ENCODE data around the gene ARL3.
"Not testable (repeated sequence)": the region's sequence is repeated elsewhere in the genome, so short reads cannot be mapped to it uniquely, and the experiment has no call there.

The ARL3 gene

DNA sequence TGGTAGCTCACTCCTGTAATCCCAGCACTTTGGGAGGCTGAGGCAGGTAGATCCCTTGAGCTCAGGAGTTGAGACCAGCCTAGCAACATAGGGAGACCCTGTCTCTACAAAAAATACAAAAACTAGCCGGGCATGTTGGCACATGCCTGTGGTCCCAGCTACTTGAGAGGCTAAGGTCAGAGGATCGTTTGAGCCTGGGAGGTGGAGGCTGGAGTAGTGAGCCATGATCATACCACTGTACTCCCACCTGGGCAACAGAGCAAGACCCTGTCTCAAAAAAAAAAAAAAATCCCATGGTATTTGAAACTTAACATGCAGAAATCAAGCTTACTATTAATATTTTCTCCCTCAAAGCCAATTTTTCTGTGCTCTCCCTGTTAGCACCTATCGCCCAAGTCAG, 6.1 kb upstream of the ARL3 start:
- TF ChIP-seq, protein P1, sequence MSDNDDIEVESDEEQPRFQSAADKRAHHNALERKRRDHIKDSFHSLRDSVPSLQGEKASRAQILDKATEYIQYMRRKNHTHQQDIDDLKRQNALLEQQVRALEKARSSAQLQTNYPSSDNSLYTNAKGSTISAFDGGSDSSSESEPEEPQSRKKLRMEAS (IDR thresholded peaks at IDR 0.05; ENCODE audit: low read depth, low read length): no peak
- TF ChIP-seq, protein P2, sequence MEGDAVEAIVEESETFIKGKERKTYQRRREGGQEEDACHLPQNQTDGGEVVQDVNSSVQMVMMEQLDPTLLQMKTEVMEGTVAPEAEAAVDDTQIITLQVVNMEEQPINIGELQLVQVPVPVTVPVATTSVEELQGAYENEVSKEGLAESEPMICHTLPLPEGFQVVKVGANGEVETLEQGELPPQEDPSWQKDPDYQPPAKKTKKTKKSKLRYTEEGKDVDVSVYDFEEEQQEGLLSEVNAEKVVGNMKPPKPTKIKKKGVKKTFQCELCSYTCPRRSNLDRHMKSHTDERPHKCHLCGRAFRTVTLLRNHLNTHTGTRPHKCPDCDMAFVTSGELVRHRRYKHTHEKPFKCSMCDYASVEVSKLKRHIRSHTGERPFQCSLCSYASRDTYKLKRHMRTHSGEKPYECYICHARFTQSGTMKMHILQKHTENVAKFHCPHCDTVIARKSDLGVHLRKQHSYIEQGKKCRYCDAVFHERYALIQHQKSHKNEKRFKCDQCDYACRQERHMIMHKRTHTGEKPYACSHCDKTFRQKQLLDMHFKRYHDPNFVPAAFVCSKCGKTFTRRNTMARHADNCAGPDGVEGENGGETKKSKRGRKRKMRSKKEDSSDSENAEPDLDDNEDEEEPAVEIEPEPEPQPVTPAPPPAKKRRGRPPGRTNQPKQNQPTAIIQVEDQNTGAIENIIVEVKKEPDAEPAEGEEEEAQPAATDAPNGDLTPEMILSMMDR (IDR thresholded peaks at IDR 0.05; ENCODE audit: low read depth, low read length): no peak
- TF ChIP-seq POLR2A (IDR thresholded peaks at IDR 0.05; ENCODE audit: extremely low read depth, insufficient read length) (no peak), MYC (IDR thresholded peaks at IDR 0.05; ENCODE audit: low read depth, low read length) (no peak)
- no peak for DNase-seq (ENCODE audit: low read depth)
- no peak overlapping the region for H3K4me3 ChIP-seq (ENCODE audit: low read depth, low read length)

DNA sequence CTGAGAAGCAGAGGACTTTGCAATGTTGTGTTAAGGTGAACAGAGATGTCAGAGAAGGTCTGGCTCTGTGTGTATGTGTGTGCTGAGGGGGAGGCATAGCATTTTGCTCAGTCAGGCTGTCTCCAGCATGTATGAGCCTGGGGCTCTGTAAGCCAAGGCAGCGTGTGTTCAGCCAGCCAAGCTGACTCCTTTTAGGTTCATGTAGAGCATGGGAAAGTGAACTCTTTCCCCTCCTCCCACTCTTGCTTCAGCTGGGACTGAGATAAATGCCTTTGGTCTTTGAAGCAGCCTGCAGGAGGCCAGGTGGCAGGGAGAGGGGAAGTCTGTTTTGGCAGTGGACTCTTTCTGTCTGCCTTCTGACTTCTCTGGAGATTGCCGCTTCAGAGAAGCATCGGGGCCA, 4.0 kb upstream of the ARL3 start:
- DNase-seq (ENCODE audit: low read depth): peak; percentile 39
- TF ChIP-seq POLR2A (IDR thresholded peaks at IDR 0.05; ENCODE audit: extremely low read depth, insufficient read length): no peak
- TF ChIP-seq MYC (IDR thresholded peaks at IDR 0.05; ENCODE audit: low read depth, low read length): no peak
- TF ChIP-seq, protein P1 (IDR thresholded peaks at IDR 0.05; ENCODE audit: low read depth, low read length): no peak
- TF ChIP-seq, protein P2 (IDR thresholded peaks at IDR 0.05; ENCODE audit: low read depth, low read length): no peak
- H3K4me3 ChIP-seq (ENCODE audit: low read depth, low read length): no peak overlapping the region

DNA sequence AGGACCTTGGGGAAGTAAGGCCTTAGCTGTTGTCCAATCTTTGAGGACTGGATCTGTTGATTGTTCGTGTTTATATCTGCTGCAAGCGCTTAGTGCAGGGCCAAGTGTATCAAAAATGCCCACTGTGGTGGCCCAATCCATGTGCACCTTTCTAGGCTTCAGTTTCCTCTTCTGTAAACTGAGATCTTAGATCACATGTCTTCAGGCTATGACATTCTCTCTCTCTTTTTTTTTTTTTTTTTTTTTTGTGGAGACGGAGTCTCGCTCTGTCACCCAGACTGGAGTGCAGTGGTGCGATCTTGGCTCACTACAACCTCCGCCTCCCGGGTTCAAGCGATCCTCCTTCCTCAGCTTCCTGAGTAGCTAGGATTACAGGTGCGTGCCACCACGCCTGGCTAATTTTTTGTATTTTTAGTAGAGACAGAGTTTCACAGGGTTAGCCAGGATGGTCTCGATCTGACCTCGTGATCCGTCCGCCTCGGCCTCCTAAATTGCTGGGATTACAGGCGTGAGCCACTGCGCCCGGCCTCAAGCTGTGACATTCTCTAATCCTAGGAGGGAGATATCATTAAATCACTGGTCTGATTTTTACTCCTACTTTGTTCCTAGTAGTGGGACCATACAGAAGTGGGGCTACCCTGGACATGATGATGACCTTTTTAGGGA, 2.8 kb upstream of the ARL3 start:
- H3K4me3 ChIP-seq (ENCODE audit: low read depth, low read length): peak overlapping the region; percentile 1
- not testable (repeated sequence) for DNase-seq (ENCODE audit: low read depth)

DNA sequence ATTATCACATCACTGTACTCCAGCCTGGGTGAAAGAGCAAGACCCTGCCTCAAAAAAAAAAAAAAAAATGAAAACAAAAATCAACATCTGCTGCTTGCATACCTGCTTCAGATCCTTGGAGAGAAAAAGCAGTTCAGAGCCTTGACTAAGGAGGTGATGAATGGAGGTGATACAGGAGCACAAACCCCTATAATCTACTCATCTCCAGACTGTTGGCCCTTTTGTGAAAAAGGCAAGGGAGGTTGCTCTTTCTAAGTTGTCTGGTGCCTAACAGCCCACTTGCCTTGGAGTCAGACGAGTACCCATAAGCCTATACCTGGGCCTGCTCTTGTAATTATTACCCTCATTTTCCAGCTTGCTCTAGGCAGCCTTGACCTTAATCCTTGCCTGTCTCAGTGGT, 1.7 kb upstream of the ARL3 start:
- no peak for DNase-seq (ENCODE audit: low read depth)
- TF ChIP-seq, protein P1 (IDR thresholded peaks at IDR 0.05; ENCODE audit: low read depth, low read length): no peak
- TF ChIP-seq MYC (IDR thresholded peaks at IDR 0.05; ENCODE audit: low read depth, low read length) (no peak), POLR2A (IDR thresholded peaks at IDR 0.05; ENCODE audit: extremely low read depth, insufficient read length) (no peak)
- TF ChIP-seq, protein P2 (IDR thresholded peaks at IDR 0.05; ENCODE audit: low read depth, low read length): no peak

DNA sequence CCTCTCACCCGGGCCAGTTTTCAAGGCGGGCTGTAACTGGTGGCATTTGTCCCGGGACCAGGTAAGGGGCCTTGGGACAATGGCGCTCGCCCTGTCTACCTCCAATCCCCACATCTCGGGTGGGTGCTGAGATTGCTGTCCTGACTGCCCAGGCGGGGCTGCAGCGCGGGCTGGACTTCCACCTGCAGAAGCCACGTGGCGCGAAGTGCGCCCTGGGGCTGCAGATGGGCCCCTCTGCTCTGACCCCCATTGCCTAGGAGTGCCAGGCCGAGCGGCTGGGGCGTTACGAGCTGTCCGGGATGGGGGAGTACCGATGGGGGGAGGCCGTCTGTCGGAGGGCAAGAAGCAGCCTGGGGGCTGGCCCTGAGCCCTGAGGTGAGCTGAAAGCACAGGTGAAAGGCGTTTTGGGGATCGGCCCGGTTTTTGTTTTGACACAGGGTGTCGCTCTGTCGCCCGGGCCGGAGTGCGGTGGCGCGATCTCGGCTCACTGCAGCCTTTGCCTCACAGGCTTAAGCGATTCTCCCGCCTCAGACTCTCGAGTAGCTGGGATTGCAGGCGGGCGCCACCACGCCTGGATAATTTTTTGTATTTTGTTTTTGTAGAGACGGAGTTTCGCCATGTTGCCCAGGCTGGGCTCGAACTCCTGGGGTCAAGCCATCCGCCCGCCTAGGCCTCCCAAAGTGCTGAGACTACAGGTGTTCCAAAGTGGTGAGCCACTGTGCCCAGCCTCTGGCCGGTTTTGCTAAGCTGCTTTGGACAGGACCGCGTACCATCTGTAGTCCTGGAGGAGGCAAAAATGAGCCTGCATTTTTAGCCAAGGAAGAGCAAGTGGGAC, 641 bp upstream of the ARL3 start, which contains the start of gene SFXN2:
Gene SFXN2, plus strand, starts transcription at position 16 of the 835 bp plus-strand sequence. CDS start 12,001 bp downstream, outside the sequence.
- peak within 1 kb of the TSS; percentile 84 for H3K4me3 ChIP-seq (ENCODE audit: low read depth, low read length)
- DNase-seq (ENCODE audit: low read depth): peak; percentile 77
- TF ChIP-seq POLR2A (IDR thresholded peaks at IDR 0.05; ENCODE audit: extremely low read depth, insufficient read length) (peak; percentile 86), MYC (IDR thresholded peaks at IDR 0.05; ENCODE audit: low read depth, low read length) (peak; percentile 95)
- TF ChIP-seq, protein P2 (IDR thresholded peaks at IDR 0.05; ENCODE audit: low read depth, low read length): peak; percentile 40
- TF ChIP-seq, protein P1 (IDR thresholded peaks at IDR 0.05; ENCODE audit: low read depth, low read length): peak; percentile 88

More for the DNA sequence above, 1.7 kb upstream of the ARL3 start:
- H3K4me3 ChIP-seq (ENCODE audit: low read depth, low read length): peak overlapping the region; percentile 84

DNA sequence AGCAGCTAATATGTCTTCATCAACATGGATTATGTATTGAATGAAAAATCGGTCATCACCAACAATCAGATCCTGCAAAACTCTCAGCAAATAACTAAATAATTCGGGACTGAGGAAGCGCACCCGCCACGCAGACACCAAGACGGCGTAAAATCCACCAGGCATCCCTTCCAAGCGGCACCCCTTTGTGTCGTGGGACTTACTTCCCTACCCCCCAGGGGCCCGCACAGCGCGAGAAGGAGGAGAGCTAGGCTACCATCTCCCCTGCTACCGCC, 721 bp downstream of the ARL3 start:
- peak overlapping the region; percentile 69 for H3K4me3 ChIP-seq (ENCODE audit: low read depth, low read length)
- no peak for DNase-seq (ENCODE audit: low read depth)
- TF ChIP-seq, protein P2 (IDR thresholded peaks at IDR 0.05; ENCODE audit: low read depth, low read length): no peak

Measured in NB4 (cell line).